HCT116 (cell line): Measurements from ENCODE around the gene RUNX2. TPM values are rescaled to one million over a fixed set of nuclear protein-coding genes. Genes with fewer than 3 reads are reported as not detected.

Source experiments
- ATAC-seq: fragments of 200-7000 bp; cut with Tn5 transposase; 2 replicates; pipeline ENCODE4 v1.9.1; 2020; ENCODE audit warnings: mild to moderate bottlenecking, moderate library complexity
- BruUV-seq: library from RNA; stranded (reverse); fragments of 400-500 nt; replicated peaks from 2 replicates; lab custom pipeline; 2021; lab: Mats Ljungman, UMichigan
- CTCF ChIA-PET: fragments of 300-600 bp; sonication (Branson Sonifier 250); formaldehyde crosslinking; loops from one replicate; lab custom pipeline; 2021; ENCODE audit warnings: antibody characterized with exemption; lab: Charles Lee
- POLR2A ChIA-PET: fragments of 300-600, 350-600 bp; sonication (Branson Sonifier 250); formaldehyde crosslinking; loops from one replicate; lab custom pipeline; 2021; ENCODE audit warnings: antibody characterized with exemption; lab: Charles Lee
- RAD21 ChIA-PET, 2 experiments: fragments of 300-600 bp; sonication (Branson Sonifier 250); formaldehyde crosslinking; loops; one replicate each; lab custom pipeline; 2023; ENCODE audit warnings: low total read pairs in 2 of 2; ENCODE audit not compliant: uncharacterized antibody in 2 of 2, unreplicated experiment in 2 of 2, low non-redundant PET in 1 of 2; lab: Charles Lee
- DNase-seq: peaks from one replicate; pipeline ENCODE4 v3.0.0-alpha.2; 2010; ENCODE audit warnings: low read depth, low spot score
- H2AFZ ChIP-seq: fragments of 200-600 bp; shearing (Covaris generic), sonication (generic); 2 replicates; pipeline ENCODE4 v1.6.1; 2017; ENCODE audit warnings: low read depth, mixed run types, mixed read lengths, antibody characterized with exemption, low read length; ENCODE audit not compliant: poor library complexity, severe bottlenecking
- H3K27ac ChIP-seq: 2 replicates; pipeline ENCODE4 v1.5.1; 2012; ENCODE audit warnings: low read depth, low read length
- H3K27me3 ChIP-seq: fragments of 200-600 bp; sonication (generic); 2 replicates; pipeline ENCODE4 v1.6.1; 2016; ENCODE audit warnings: mixed run types, low read length, mixed read lengths; ENCODE audit not compliant: insufficient read depth
- H3K36me3 ChIP-seq, 2 experiments: fragments of 200-500 bp in 1 of 2; fragments of 200-600 bp in 1 of 2; sonication (Bioruptor generic) in 1 of 2; sonication (generic) in 1 of 2; 2 replicates each; pipeline versions ENCODE4 v1.5.1 to v1.6.1; 2014 to 2016; ENCODE audit warnings: low read length in 2 of 2, inconsistent platforms in 1 of 2, mixed read lengths in 1 of 2, mixed run types in 1 of 2; ENCODE audit not compliant: insufficient read depth in 2 of 2, control insufficient read depth in 1 of 2
- H3K4me1 ChIP-seq, 2 experiments: fragments of 200-600 bp in 1 of 2; sonication (generic) in 1 of 2; 2 replicates each; pipeline versions ENCODE4 v1.5.1 to v1.6.1; 2012 to 2017; ENCODE audit warnings: low read length in 2 of 2, inconsistent platforms in 1 of 2, mild to moderate bottlenecking in 1 of 2, mixed read lengths in 1 of 2, mixed run types in 1 of 2, moderate library complexity in 1 of 2; ENCODE audit not compliant: insufficient read depth in 2 of 2, control insufficient read depth in 1 of 2
- H3K4me2 ChIP-seq: fragments of 200-600 bp; sonication (generic); 2 replicates; pipeline ENCODE4 v1.6.1; 2017; ENCODE audit warnings: mixed run types, low read length, mixed read lengths
- H3K4me3 ChIP-seq, 2 experiments: fragments of 200-600 bp in 1 of 2; sonication (generic) in 1 of 2; replicated peaks in 1 of 2; 2 replicates each; pipeline ENCODE4 v1.5.1; 2011 to 2016; ENCODE audit warnings: low read length in 2 of 2, control low read depth in 1 of 2, low read depth in 1 of 2, mild to moderate bottlenecking in 1 of 2, mixed read lengths in 1 of 2, mixed run types in 1 of 2
- H3K79me2 ChIP-seq: fragments of 200-600 bp; sonication (generic); 2 replicates; pipeline ENCODE4 v1.6.1; 2017; ENCODE audit warnings: mild to moderate bottlenecking, mixed run types, low read length, moderate library complexity, mixed read lengths; ENCODE audit not compliant: insufficient read depth
- H3K9ac ChIP-seq: fragments of 200-600 bp; sonication (generic); 2 replicates; pipeline ENCODE4 v1.6.1; 2016; ENCODE audit warnings: low read length, mixed read lengths
- H3K9me2 ChIP-seq: fragments of 200-600 bp; sonication (generic), shearing (Covaris generic); 2 replicates; pipeline ENCODE4 v1.6.1; 2017; ENCODE audit warnings: mixed run types, mild to moderate bottlenecking, moderate library complexity; ENCODE audit not compliant: insufficient read depth
- H3K9me3 ChIP-seq, 2 experiments: fragments of 200-500 bp in 1 of 2; fragments of 200-600 bp in 1 of 2; sonication (Bioruptor generic) in 1 of 2; sonication (generic) in 1 of 2; 2 replicates each; pipeline ENCODE4 v1.6.1; 2014 to 2017; ENCODE audit warnings: low read length in 2 of 2, mixed read lengths in 2 of 2, inconsistent platforms in 1 of 2, low read depth in 1 of 2, mild to moderate bottlenecking in 1 of 2, mixed run types in 1 of 2, moderate library complexity in 1 of 2; ENCODE audit not compliant: control insufficient read depth in 1 of 2, insufficient read depth in 1 of 2
- H4K20me1 ChIP-seq: fragments of 200-600 bp; sonication (generic), shearing (Covaris generic); 2 replicates; pipeline ENCODE4 v1.6.1; 2017; ENCODE audit warnings: mixed run types, mild to moderate bottlenecking, moderate library complexity; ENCODE audit not compliant: insufficient read depth
- CBX3 ChIP-seq: IDR thresholded peaks from 2 replicates; pipeline ENCODE4 v1.6.1; 2012; ENCODE audit warnings: low read depth
- CEBPB ChIP-seq: IDR thresholded peaks from 2 replicates; pipeline ENCODE4 v1.6.1; 2012; ENCODE audit warnings: low read depth
- ELF1 ChIP-seq: IDR thresholded peaks from 2 replicates; pipeline ENCODE4 v1.6.1; 2012; ENCODE audit warnings: low read depth, borderline replicate concordance
- EZH2phosphoT487 ChIP-seq: fragments of 200-600 bp; IDR thresholded peaks from 2 replicates; pipeline ENCODE4 v1.6.1; 2018; ENCODE audit warnings: antibody characterized with exemption, borderline replicate concordance
- MAX ChIP-seq: IDR thresholded peaks from 2 replicates; pipeline ENCODE4 v1.6.1; 2012
- RAD21 ChIP-seq: IDR thresholded peaks from 2 replicates; pipeline ENCODE4 v1.6.1; 2012; ENCODE audit warnings: low read depth, mild to moderate bottlenecking
- SP1 ChIP-seq: IDR thresholded peaks from 2 replicates; pipeline ENCODE4 v1.6.1; 2012; ENCODE audit warnings: low read depth
- SRF ChIP-seq: IDR thresholded peaks from 2 replicates; pipeline ENCODE4 v1.6.1; 2012; ENCODE audit warnings: low read depth
- TCF7L2 ChIP-seq: IDR thresholded peaks from 2 replicates; pipeline ENCODE4 v1.7.0; 2011; ENCODE audit warnings: borderline replicate concordance, inconsistent platforms; ENCODE audit not compliant: insufficient read depth, insufficient read length; ENCODE audit errors: extremely low read depth
- ZNF274 ChIP-seq: fragments of 200-500 bp; sonication (Bioruptor generic); IDR thresholded peaks from 2 replicates; pipeline ENCODE4 v1.6.1; 2014; ENCODE audit warnings: mild to moderate bottlenecking, low read depth, low read length, inconsistent platforms
- intact Hi-C: fragments of 100-400 bp; cut with micrococcal nuclease; formaldehyde crosslinking; loops from 2 replicates; pipeline ENCODE4 v1.10.0; 2022
- total RNA-seq: library from RNA; stranded (reverse); gene quantifications from one replicate; pipeline ENCODE4 v1.2.1, GENCODE V29; 2021; ENCODE audit not compliant: unreplicated experiment
- TF ChIP-seq, protein P1 (sequence below): IDR thresholded peaks from 2 replicates; pipeline ENCODE4 v1.6.1; 2012
- TF ChIP-seq, protein P2 (sequence below): IDR thresholded peaks from 2 replicates; pipeline ENCODE4 v1.6.1; 2011; ENCODE audit warnings: mild to moderate bottlenecking, low read length, moderate library complexity; ENCODE audit not compliant: insufficient replicate concordance; ENCODE audit errors: extremely low read depth

The RUNX2 gene
- total RNA-seq, 1 experiment from 2014 or later, result 1.1 TPM

DNA sequence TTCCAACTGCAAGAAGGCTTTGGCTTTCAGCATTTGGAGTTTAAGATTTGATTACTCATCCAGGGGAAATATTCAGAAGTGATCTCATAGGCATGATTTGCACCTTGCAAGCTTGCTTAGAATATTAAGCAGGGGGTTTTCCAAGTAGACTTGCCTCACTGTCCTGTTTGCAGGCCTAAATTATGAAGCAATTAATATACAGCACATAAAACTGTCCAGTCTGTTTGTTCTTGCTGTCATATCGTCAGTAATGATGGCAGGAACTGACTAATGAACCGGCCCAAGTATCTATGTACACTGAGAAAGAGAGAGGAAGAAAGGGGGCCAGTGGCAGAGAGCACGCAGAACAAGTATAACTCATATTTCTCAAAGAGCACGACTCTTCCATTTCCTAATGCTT is 262.1 kb downstream of the RUNX2 start (continued):
- TF ChIP-seq SRF, result no peak
- no peak for TF ChIP-seq RAD21

DNA sequence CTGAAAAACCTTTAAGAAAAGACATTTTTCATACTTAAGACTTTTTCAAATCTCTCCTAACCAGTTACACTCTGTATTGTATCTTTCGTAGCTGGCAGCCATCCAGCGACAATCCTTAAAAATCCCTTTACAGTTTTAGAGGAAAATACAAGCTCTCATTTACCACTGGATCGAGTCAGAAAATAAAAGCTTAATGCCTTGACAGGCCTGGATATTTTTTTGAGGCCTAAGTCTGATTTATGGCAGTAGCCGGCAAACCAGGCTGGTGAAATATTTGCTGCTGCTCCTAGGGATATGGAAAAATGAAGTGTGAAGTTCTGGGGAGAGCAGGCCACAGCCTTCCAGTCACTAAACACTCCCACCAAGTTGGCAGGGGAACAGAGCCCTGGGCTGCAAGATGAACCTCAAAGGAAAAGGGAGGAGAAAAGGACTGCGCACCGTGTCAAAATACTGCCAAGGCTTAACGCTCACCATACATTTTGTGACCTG is 262.6 kb downstream of the RUNX2 start:
- no peak for ATAC-seq
- BruUV-seq, result no TSS peak
- no peak for DNase-seq
- ChIA-PET POLR2A (no interaction called here), CTCF (no interaction called here), RAD21 (no interaction called here)
- H3K27me3 ChIP-seq, result no peaks in the 10 kb centered on the region
- peaks cover 7 to 25% of the 10 kb centered on the region in 2 experiments; a peak in 3 of 4 replicates for H3K4me1 ChIP-seq
- no peaks in the 10 kb centered on the region for H3K36me3 ChIP-seq
- TF ChIP-seq CBX3 (no peak), SRF (no peak), MAX (no peak), ELF1 (no peak), TCF7L2 (no peak), EZH2phosphoT487 (no peak), SP1 (no peak), ZNF274 (no peak), CEBPB (no peak)
- TF ChIP-seq, protein P1, sequence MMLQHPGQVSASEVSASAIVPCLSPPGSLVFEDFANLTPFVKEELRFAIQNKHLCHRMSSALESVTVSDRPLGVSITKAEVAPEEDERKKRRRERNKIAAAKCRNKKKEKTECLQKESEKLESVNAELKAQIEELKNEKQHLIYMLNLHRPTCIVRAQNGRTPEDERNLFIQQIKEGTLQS, result no peak
- TF ChIP-seq, protein P2, sequence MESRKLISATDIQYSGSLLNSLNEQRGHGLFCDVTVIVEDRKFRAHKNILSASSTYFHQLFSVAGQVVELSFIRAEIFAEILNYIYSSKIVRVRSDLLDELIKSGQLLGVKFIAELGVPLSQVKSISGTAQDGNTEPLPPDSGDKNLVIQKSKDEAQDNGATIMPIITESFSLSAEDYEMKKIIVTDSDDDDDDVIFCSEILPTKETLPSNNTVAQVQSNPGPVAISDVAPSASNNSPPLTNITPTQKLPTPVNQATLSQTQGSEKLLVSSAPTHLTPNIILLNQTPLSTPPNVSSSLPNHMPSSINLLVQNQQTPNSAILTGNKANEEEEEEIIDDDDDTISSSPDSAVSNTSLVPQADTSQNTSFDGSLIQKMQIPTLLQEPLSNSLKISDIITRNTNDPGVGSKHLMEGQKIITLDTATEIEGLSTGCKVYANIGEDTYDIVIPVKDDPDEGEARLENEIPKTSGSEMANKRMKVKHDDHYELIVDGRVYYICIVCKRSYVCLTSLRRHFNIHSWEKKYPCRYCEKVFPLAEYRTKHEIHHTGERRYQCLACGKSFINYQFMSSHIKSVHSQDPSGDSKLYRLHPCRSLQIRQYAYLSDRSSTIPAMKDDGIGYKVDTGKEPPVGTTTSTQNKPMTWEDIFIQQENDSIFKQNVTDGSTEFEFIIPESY, result no peak
- no peaks in the 10 kb centered on the region for H3K79me2 ChIP-seq
- intact Hi-C loops, result no loop called here
- no peaks in the 10 kb centered on the region for H3K9me2 ChIP-seq
- no peak overlapping the region for H3K27ac ChIP-seq
- H3K4me2 ChIP-seq, result no peak overlapping the region
- no peaks in the 10 kb centered on the region for H4K20me1 ChIP-seq
- no peak overlapping the region for H3K4me3 ChIP-seq
- peak overlapping the region; percentile 37 for H2AFZ ChIP-seq
- H3K9ac ChIP-seq, result no peak overlapping the region
- no peaks in the 10 kb centered on the region for H3K9me3 ChIP-seq
